AG04450 (cell line): Measurements from ENCODE around the gene PRR23E. TPM values are rescaled to one million over a fixed set of nuclear protein-coding genes. Genes with fewer than 3 reads are reported as not detected.

ENCODE experiments used
- CTCF ChIA-PET: fragments of 300-600, 350-600 bp; formaldehyde crosslinking; extraction: SDS; loops from one replicate; lab custom pipeline; 2022; ENCODE audit warnings: antibody characterized with exemption, inconsistent platforms; lab: Charles Lee
- POLR2A ChIA-PET: fragments of 350-600 bp; formaldehyde crosslinking; extraction: SDS; loops from one replicate; lab custom pipeline; 2021; ENCODE audit warnings: antibody characterized with exemption, inconsistent platforms; lab: Yijun Ruan, JAX
- DNase-seq: peaks from one replicate; pipeline ENCODE4 v3.0.0-alpha.2; 2011; ENCODE audit warnings: low read depth, low spot score
- H3K27ac ChIP-seq: one replicate; pipeline ENCODE4 v1.5.1; 2012; ENCODE audit warnings: low read depth, low read length, control low read depth
- H3K27me3 ChIP-seq: one replicate; pipeline ENCODE4 v1.6.0; 2012; ENCODE audit warnings: low read length; ENCODE audit not compliant: control insufficient read depth, insufficient read depth
- H3K4me3 ChIP-seq: 2 replicates; pipeline ENCODE4 v1.5.1; 2011; ENCODE audit warnings: mild to moderate bottlenecking, low read depth, low read length, control low read depth
- H3K9me3 ChIP-seq: 2 replicates; pipeline ENCODE4 v1.5.1; 2012; ENCODE audit warnings: low read length; ENCODE audit not compliant: control insufficient read depth, insufficient read depth
- CTCF ChIP-seq: IDR thresholded peaks from 2 replicates; pipeline ENCODE4 v1.5.1; 2011; ENCODE audit warnings: low read depth, low read length, control low read depth, inconsistent platforms
- polyA plus RNA-seq: library from polyadenylated mRNA; depleted of rRNA; stranded (reverse); fragments of >200 nt; gene quantifications from 2 replicates; pipeline ENCODE4 v1.2.3, GENCODE V29; 2011

The PRR23E gene
- polyA plus RNA-seq, 1 experiment, result not detected

- no peak overlapping the region for H3K4me3 ChIP-seq
- no peak for TF ChIP-seq CTCF
- no peak overlapping the region for H3K27ac ChIP-seq
- no peaks in the 10 kb centered on the region for H3K9me3 ChIP-seq
- DNase-seq, result no peak
- ChIA-PET POLR2A (no interaction called here), CTCF (no interaction called here)
- H3K27me3 ChIP-seq, result no peaks in the 10 kb centered on the region
Observed at GRCh38 chr3:127175272-127175671, 17.7 kb upstream of the PRR23E start.

GRCh38 chr3:127177226-127177625 is 15.7 kb upstream of the PRR23E start:
- no peak for TF ChIP-seq CTCF
- no peak overlapping the region for H3K27ac ChIP-seq
- H3K9me3 ChIP-seq, result no peaks in the 10 kb centered on the region
- H3K4me3 ChIP-seq, result no peak overlapping the region
- DNase-seq, result no peak
- no peaks in the 10 kb centered on the region for H3K27me3 ChIP-seq
- ChIA-PET CTCF (no interaction called here), POLR2A (no interaction called here)

DNA sequence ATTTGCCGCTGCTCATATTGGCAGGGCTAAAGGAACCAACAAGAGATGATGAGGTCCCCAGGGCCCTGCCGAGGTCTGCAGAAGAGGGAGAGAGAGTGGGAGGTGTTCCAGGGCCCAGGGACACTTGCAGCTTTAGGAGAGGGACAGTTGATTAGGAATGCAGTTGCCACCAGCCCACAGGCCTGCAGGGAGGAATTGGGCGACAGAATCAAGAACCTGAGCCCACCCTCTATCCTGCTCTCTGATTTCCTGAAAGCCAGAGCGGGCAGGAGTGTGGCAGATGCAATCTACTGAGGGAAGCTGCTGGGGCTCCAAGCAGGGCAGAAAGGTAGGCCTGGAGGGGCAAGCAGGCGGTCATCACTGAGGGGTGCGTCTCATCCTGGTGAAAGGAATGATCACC is 12.1 kb upstream of the PRR23E start:
- no peak overlapping the region for H3K27ac ChIP-seq
- H3K9me3 ChIP-seq, result no peaks in the 10 kb centered on the region
- TF ChIP-seq CTCF, result no peak
- POLR2A ChIA-PET, result no interaction called here
- DNase-seq, result no peak
- H3K27me3 ChIP-seq, result no peaks in the 10 kb centered on the region
- no peak overlapping the region for H3K4me3 ChIP-seq
- CTCF ChIA-PET, result no interaction called here

DNA sequence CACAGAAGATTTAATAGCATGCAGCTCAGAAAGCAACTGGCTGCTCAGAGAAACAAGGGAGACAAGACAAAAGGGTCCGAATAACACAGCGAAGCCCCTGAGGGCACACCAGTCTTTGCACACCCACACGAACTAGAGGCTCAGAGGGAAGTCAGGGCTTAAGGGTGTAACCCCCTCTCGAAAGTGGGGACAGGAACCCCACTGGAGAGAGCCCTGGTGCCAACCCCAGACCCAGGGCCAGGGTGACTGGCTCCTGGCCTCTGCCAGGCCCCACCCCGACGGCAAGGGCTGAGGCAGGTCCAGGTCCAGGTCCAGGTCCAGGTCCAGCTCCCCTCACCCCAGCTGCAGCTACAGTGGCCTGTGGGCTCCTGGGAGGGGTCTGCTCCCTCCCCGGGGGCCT is 10.5 kb upstream of the PRR23E start:
- Histone ChIP-seq H3K27me3 (no peaks in the 10 kb centered on the region), H3K9me3 (no peaks in the 10 kb centered on the region), H3K4me3 (no peak overlapping the region), H3K27ac (no peak overlapping the region)
- ChIA-PET CTCF (no interaction called here), POLR2A (no interaction called here)
- DNase-seq, result no peak
- no peak for TF ChIP-seq CTCF

GRCh38 chr3:127182848-127183714 is 9.8 kb upstream of the PRR23E start:
- POLR2A ChIA-PET, result no interaction called here
- H3K27ac ChIP-seq, result no peak overlapping the region
- no peaks in the 10 kb centered on the region for H3K27me3 ChIP-seq
- CTCF ChIA-PET, result no interaction called here
- no peaks in the 10 kb centered on the region for H3K9me3 ChIP-seq
- no peak overlapping the region for H3K4me3 ChIP-seq
- DNase-seq, result no peak
- no peak for TF ChIP-seq CTCF
